Measurements from ENCODE around the gene MCC.

- TF ChIP-seq CTCF (IDR thresholded peaks at IDR 0.05) = no peak
- no peak for TF ChIP-seq EZH2phosphoT487 (IDR thresholded peaks at IDR 0.05)
- TF ChIP-seq EZH2 (IDR thresholded peaks at IDR 0.05) = no peak
Observed at GRCh38 chr5:113266913-113267227, 221.4 kb downstream of the MCC start.
